SK-N-SH (cell line): Measurements from ENCODE around the gene SELENOS. TPM values are rescaled to one million over a fixed set of nuclear protein-coding genes. Genes with fewer than 3 reads are reported as not detected.

Experiments
- CTCF ChIA-PET: fragments of 300-600, 350-600 bp; formaldehyde crosslinking; extraction: SDS; loops from one replicate; lab custom pipeline; 2021; lab: Yijun Ruan, JAX
- POLR2A ChIA-PET: fragments of 350-600 bp; sonication (Branson Sonifier 250); formaldehyde crosslinking; extraction: SDS; loops from one replicate; lab custom pipeline; 2020; ENCODE audit warnings: antibody characterized with exemption, inconsistent platforms; lab: Yijun Ruan, JAX
- DNase-seq: peaks from one replicate; pipeline ENCODE4 v3.0.0; 2012
- H2AFZ ChIP-seq: fragments of 200-600 bp; sonication (generic); 2 replicates; pipeline ENCODE4 v1.8.1; 2016; ENCODE audit warnings: antibody characterized with exemption, mild to moderate bottlenecking, low read depth
- H3F3A ChIP-seq: fragments of 200-600 bp; sonication (generic); replicated peaks from 2 replicates; pipeline ENCODE3; 2016; ENCODE audit warnings: antibody characterized with exemption, mild to moderate bottlenecking; ENCODE audit not compliant: insufficient read depth
- H3K27ac ChIP-seq, 2 experiments: fragments of 200-500 bp in 1 of 2; fragments of 200-600 bp in 1 of 2; sonication (Bioruptor generic) in 1 of 2; sonication (generic), shearing (Covaris generic) in 1 of 2; 2 replicates each; pipeline versions ENCODE4 v1.5.1 to v1.6.1; 2014 to 2016; ENCODE audit warnings: low read depth in 2 of 2, inconsistent platforms in 1 of 2, low read length in 1 of 2, mild to moderate bottlenecking in 1 of 2, mixed read lengths in 1 of 2
- H3K27me3 ChIP-seq: fragments of 200-600 bp; sonication (generic), shearing (Covaris generic); 2 replicates; pipeline ENCODE4 v1.6.1; 2016; ENCODE audit warnings: mixed run types; ENCODE audit not compliant: insufficient read depth
- H3K36me3 ChIP-seq, 2 experiments: fragments of 200-500 bp in 1 of 2; fragments of 200-600 bp in 1 of 2; sonication (Bioruptor generic) in 1 of 2; sonication (generic) in 1 of 2; replicated peaks in 1 of 2; 2 replicates each; pipeline versions ENCODE3 to v1.5.1; 2014 to 2016; ENCODE audit warnings: low read length in 1 of 2, mild to moderate bottlenecking in 1 of 2; ENCODE audit not compliant: insufficient read depth in 2 of 2, control insufficient read depth in 1 of 2
- H3K4me1 ChIP-seq, 2 experiments: fragments of 200-500 bp in 1 of 2; fragments of 200-600 bp in 1 of 2; sonication (Bioruptor generic) in 1 of 2; sonication (generic), shearing (Covaris generic) in 1 of 2; 2 replicates each; pipeline versions ENCODE4 v1.5.1 to v1.6.1; 2014 to 2016; ENCODE audit warnings: low read depth in 1 of 2, low read length in 1 of 2, mixed run types in 1 of 2; ENCODE audit not compliant: insufficient read depth in 2 of 2, control insufficient read depth in 1 of 2
- H3K4me2 ChIP-seq: fragments of 200-600 bp; sonication (generic), shearing (Covaris generic); 2 replicates; pipeline ENCODE4 v1.6.1; 2017; ENCODE audit warnings: mixed run types
- H3K4me3 ChIP-seq, 2 experiments: fragments of 200-500 bp in 1 of 2; fragments of 200-600 bp in 1 of 2; sonication (Bioruptor generic) in 1 of 2; sonication (generic), shearing (Covaris generic) in 1 of 2; 2 replicates each; pipeline versions ENCODE4 v1.5.1 to v1.8.1; 2014 to 2016; ENCODE audit warnings: low read depth in 2 of 2, inconsistent platforms in 1 of 2, low read length in 1 of 2, mild to moderate bottlenecking in 1 of 2, mixed read lengths in 1 of 2, moderate library complexity in 1 of 2
- H3K79me2 ChIP-seq: fragments of 200-600 bp; sonication (generic); 2 replicates; pipeline ENCODE4 v1.8.1; 2017; ENCODE audit warnings: mild to moderate bottlenecking; ENCODE audit not compliant: insufficient read depth
- H3K9ac ChIP-seq: fragments of 200-600 bp; sonication (generic); 2 replicates; pipeline ENCODE4 v1.6.1; 2017; ENCODE audit warnings: mixed run types
- H3K9me2 ChIP-seq: fragments of 200-600 bp; sonication (generic); 2 replicates; pipeline ENCODE4 v1.6.1; 2017; ENCODE audit warnings: mixed run types
- H3K9me3 ChIP-seq: fragments of 200-600 bp; sonication (generic); 2 replicates; pipeline ENCODE4 v1.6.1; 2017; ENCODE audit warnings: mixed run types, mild to moderate bottlenecking, moderate library complexity
- H4K20me1 ChIP-seq: fragments of 200-600 bp; sonication (generic); 2 replicates; pipeline ENCODE4 v1.6.1; 2017; ENCODE audit warnings: mild to moderate bottlenecking, mixed run types; ENCODE audit not compliant: insufficient read depth
- CHD2 ChIP-seq: fragments of 150-350 bp; IDR thresholded peaks from 2 replicates; pipeline ENCODE4 v1.6.1; 2018; ENCODE audit warnings: low read length; ENCODE audit not compliant: partially characterized antibody
- FOSL2 ChIP-seq: IDR thresholded peaks from 2 replicates; pipeline ENCODE4 v1.4.0; 2012; ENCODE audit warnings: low read depth, mild to moderate bottlenecking, moderate library complexity, borderline replicate concordance
- FOXJ3 ChIP-seq: sonication (generic); formaldehyde crosslinking; IDR thresholded peaks from 2 replicates; pipeline ENCODE4 v1.5.1; 2020; ENCODE audit warnings: mild to moderate bottlenecking, missing genetic modification reagents
- GABPA ChIP-seq: IDR thresholded peaks from 2 replicates; pipeline ENCODE4 v1.4.0; 2012; ENCODE audit warnings: low read depth, mild to moderate bottlenecking
- JUND ChIP-seq: IDR thresholded peaks from 2 replicates; pipeline ENCODE4 v1.4.0; 2012
- MEF2A ChIP-seq: IDR thresholded peaks from 2 replicates; pipeline ENCODE4 v1.4.0; 2012; ENCODE audit warnings: low read depth, borderline replicate concordance
- NFIC ChIP-seq: IDR thresholded peaks from 2 replicates; pipeline ENCODE4 v1.4.0; 2012; ENCODE audit warnings: borderline replicate concordance
- PBX3 ChIP-seq: IDR thresholded peaks from 2 replicates; pipeline ENCODE4; 2012
- POLR2AphosphoS5 ChIP-seq: IDR thresholded peaks from 2 replicates; pipeline ENCODE4 v1.6.1; 2012; ENCODE audit warnings: low read depth, low read length
- REST ChIP-seq: IDR thresholded peaks from 2 replicates; pipeline ENCODE4 v1.6.1; 2012; ENCODE audit warnings: mild to moderate bottlenecking, low read depth, low read length, moderate library complexity
- RXRA ChIP-seq: IDR thresholded peaks from 2 replicates; pipeline ENCODE4 v1.4.0; 2012; ENCODE audit warnings: low read depth, mild to moderate bottlenecking, borderline replicate concordance
- USF2 ChIP-seq: fragments of 150-350 bp; IDR thresholded peaks from 2 replicates; pipeline ENCODE4 v1.6.1; 2017; ENCODE audit warnings: antibody characterized with exemption, low read length, low read depth, borderline replicate concordance
- WGBS: methylation state at CpG from one replicate; pipeline ENCODE4 v1.1.6; 2017; ENCODE audit warnings: low lambda C conversion rate; 5-methylcytosine and 5-hydroxymethylcytosine counted together
- polyA plus RNA-seq, 3 experiments: library from polyadenylated mRNA; depleted of rRNA; stranded (reverse); fragments of >200 nt; gene quantifications; 2 replicates each; pipeline ENCODE4 v1.2.3, GENCODE V29; 2012

The SELENOS gene
- polyA plus RNA-seq, 1 of the 3 experiments (the other 2 are of a cell fraction) = 101 TPM

GRCh38 chr15:101225658-101226057 is 51.6 kb downstream of the SELENOS start:
- H3K27ac ChIP-seq = no peak overlapping the region

More at GRCh38 chr15:101225658-101226057, 51.6 kb downstream of the SELENOS start:
- CTCF ChIA-PET = interaction anchor here (1.6 kb wide), 1 partner anchor 26 kb away, joined by 5 read pairs; the partner anchor contains the start of gene CHSY1
- DNase-seq = no peak
- Histone ChIP-seq H3K36me3 (peaks cover 8 to 16% of the 10 kb centered on the region in 2 experiments), H3K9me3 (no peaks in the 10 kb centered on the region; the same call in 1 of the 2 replicates), H3K4me3 (no peak overlapping the region), H3K4me2 (no peak overlapping the region), H3K9me2 (no peaks in the 10 kb centered on the region), H3K9ac (no peak overlapping the region), H3K27me3 (no peaks in the 10 kb centered on the region), H4K20me1 (peaks cover 48% of the 10 kb centered on the region), H3K79me2 (peaks cover 96% of the 10 kb centered on the region), H3F3A (no peaks in the 10 kb centered on the region), H2AFZ (no peak overlapping the region), H3K4me1 (peaks cover 4 to 6% of the 10 kb centered on the region in 2 experiments; a peak in 2 of 4 replicates)
- POLR2A ChIA-PET = no interaction called here
- 99% methylated on average over 5 of the region's 5 CpGs for WGBS
- TF ChIP-seq RXRA = no peak
- no peak for TF ChIP-seq GABPA
- no peak for TF ChIP-seq JUND
- TF ChIP-seq NFIC = no peak
- TF ChIP-seq CHD2 = no peak
- TF ChIP-seq PBX3 = no peak
- no peak for TF ChIP-seq FOXJ3 (CRISPR knock-in tag)
- TF ChIP-seq MEF2A = no peak
- TF ChIP-seq USF2 = no peak
- no peak for TF ChIP-seq FOSL2
- no peak for TF ChIP-seq REST
- TF ChIP-seq POLR2AphosphoS5 = no peak

Other genes with a start within 250 kb of the SELENOS start
- 15.7 and 17.4 TPM in 2 replicates for gene CHSY1, start 25.4 kb downstream of the SELENOS start, polyA plus RNA-seq (2012; rRNA removed)
- 59.9 and 62.3 TPM in 2 replicates for gene SNRPA1, start 17.8 kb upstream of the SELENOS start, polyA plus RNA-seq (2012; rRNA removed)
- 0.03 and 0.10 TPM in 2 replicates for gene PCSK6, start 212.2 kb upstream of the SELENOS start, polyA plus RNA-seq (2012; rRNA removed)